ENCODE measurements around the gene MAP3K21. TPM values are rescaled to one million over a fixed set of nuclear protein-coding genes. Genes with fewer than 3 reads are reported as not detected.

Gene MAP3K21
- under 1 TPM; 0.44 to 0.45 TPM for total RNA-seq

GRCh38 chr1:233327651-233328141 is at the start of gene MAP3K21:
MAP3K21 (plus strand) TSS chr1:233327724; CDS start chr1:233328029, 305 bp downstream.
- peaks cover 39% of the 10 kb centered on the region for H3K27me3 Mint-ChIP-seq (ENCODE audit: low read depth)
- H3K4me1 Mint-ChIP-seq (ENCODE audit: low read depth), result peaks cover 9% of the 10 kb centered on the region
- H3K4me3 Mint-ChIP-seq, result peak within 1 kb of the TSS; percentile 63
- peak; percentile 62 for ATAC-seq
- ChIA-PET POLR2A (no interaction called here), CTCF (no interaction called here)
- DNase-seq, result no peak
- H3K9me3 Mint-ChIP-seq (ENCODE audit: insufficient read depth), result no peaks in the 10 kb centered on the region
- no peaks in the 10 kb centered on the region for H3K36me3 Mint-ChIP-seq (ENCODE audit: low read depth)
- no peak within 1 kb of the TSS for H3K27ac Mint-ChIP-seq

- H3K4me3 Mint-ChIP-seq, result no peak overlapping the region
- H3K9me3 Mint-ChIP-seq (ENCODE audit: insufficient read depth), result no peaks in the 10 kb centered on the region
- H3K27ac Mint-ChIP-seq, result no peak overlapping the region
- H3K36me3 Mint-ChIP-seq (ENCODE audit: low read depth), result peaks cover 12% of the 10 kb centered on the region
- ATAC-seq (no peak), DNase-seq (no peak)
- ChIA-PET CTCF (no interaction called here), POLR2A (no interaction called here)
- H3K27me3 Mint-ChIP-seq (ENCODE audit: low read depth), result no peaks in the 10 kb centered on the region
- H3K4me1 Mint-ChIP-seq (ENCODE audit: low read depth), result peaks cover 28% of the 10 kb centered on the region
These were observed 48.9 kb upstream of the MAP3K21 start for GRCh38 chr1:233278631-233279030.

DNA sequence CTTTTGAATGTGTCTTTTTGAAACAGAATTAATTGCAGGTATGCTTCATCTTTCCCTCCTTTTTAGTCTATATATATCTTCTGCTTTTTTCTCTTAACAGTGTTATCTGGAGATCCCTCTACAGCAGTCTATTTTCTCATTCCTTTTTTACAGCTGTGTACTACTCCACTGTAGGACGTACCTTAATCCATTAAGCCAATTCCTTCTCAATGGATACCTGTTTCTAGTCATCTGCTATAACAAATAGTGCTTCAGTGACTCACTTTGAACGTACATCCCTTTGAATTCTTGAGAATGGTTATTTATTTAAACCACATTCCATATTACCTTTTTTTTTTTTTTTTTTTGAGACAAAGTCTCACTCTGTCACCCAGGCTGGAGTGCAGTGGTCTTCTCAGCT is 47.6 kb upstream of the MAP3K21 start:
- peaks cover 20% of the 10 kb centered on the region for H3K4me1 Mint-ChIP-seq (ENCODE audit: low read depth)
- ChIA-PET POLR2A (no interaction called here), CTCF (no interaction called here)

GRCh38 chr1:233281711-233282581 is 45.6 kb upstream of the MAP3K21 start:
- peak; percentile 55 for DNase-seq
- Mint-ChIP-seq H3K27ac (peak overlapping the region; percentile 61), H3K4me1 (ENCODE audit: low read depth) (peaks cover 19% of the 10 kb centered on the region), H3K36me3 (ENCODE audit: low read depth) (peaks cover 11% of the 10 kb centered on the region), H3K4me3 (peak overlapping the region; percentile 9), H3K27me3 (ENCODE audit: low read depth) (no peaks in the 10 kb centered on the region), H3K9me3 (ENCODE audit: insufficient read depth) (no peaks in the 10 kb centered on the region)
- ChIA-PET POLR2A (no interaction called here), CTCF (no interaction called here)
- peak; percentile 84 for ATAC-seq

More for the DNA sequence above, 47.6 kb upstream of the MAP3K21 start:
- DNase-seq, result no peak
- ATAC-seq, result no peak
- H3K4me3 Mint-ChIP-seq, result no peak overlapping the region
- no peak overlapping the region for H3K27ac Mint-ChIP-seq
- H3K9me3 Mint-ChIP-seq (ENCODE audit: insufficient read depth), result no peaks in the 10 kb centered on the region
- peaks cover 12% of the 10 kb centered on the region for H3K36me3 Mint-ChIP-seq (ENCODE audit: low read depth)
- no peaks in the 10 kb centered on the region for H3K27me3 Mint-ChIP-seq (ENCODE audit: low read depth)

- no peak overlapping the region for H3K4me3 Mint-ChIP-seq
- ATAC-seq, result peak; percentile 7
These were observed 45.0 kb upstream of the MAP3K21 start for GRCh38 chr1:233282582-233282886.

DNA sequence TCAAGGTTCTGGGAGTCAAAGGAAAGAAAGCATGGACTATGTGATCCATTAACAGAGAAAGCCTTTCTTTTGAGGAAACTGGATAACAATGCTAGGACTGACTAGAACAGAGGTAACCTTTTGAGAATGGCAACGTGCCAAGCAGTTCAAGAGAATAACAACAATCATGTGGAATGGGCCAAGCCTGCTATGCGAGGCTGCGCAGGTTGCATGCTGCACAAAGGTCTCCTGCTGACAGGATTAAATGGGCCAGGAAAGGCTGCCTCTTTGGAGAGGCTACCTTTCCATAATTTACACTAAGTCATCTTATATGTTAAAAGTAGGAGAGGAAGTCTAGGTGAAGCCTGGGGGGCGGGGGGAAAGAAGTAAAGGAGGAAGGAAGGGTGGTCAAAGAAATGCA is 37.8 kb upstream of the MAP3K21 start:
- no peak overlapping the region for H3K4me3 Mint-ChIP-seq
- ATAC-seq (no peak), DNase-seq (no peak)
- no peaks in the 10 kb centered on the region for H3K9me3 Mint-ChIP-seq (ENCODE audit: insufficient read depth)
- H3K27ac Mint-ChIP-seq, result no peak overlapping the region
- no peaks in the 10 kb centered on the region for H3K27me3 Mint-ChIP-seq (ENCODE audit: low read depth)
- peaks cover 33% of the 10 kb centered on the region for H3K36me3 Mint-ChIP-seq (ENCODE audit: low read depth)
- POLR2A ChIA-PET, result no interaction called here
- CTCF ChIA-PET, result no interaction called here
- H3K4me1 Mint-ChIP-seq (ENCODE audit: low read depth), result peaks cover 16% of the 10 kb centered on the region

More at GRCh38 chr1:233282582-233282886, 45.0 kb upstream of the MAP3K21 start:
- Mint-ChIP-seq H3K9me3 (ENCODE audit: insufficient read depth) (no peaks in the 10 kb centered on the region), H3K27me3 (ENCODE audit: low read depth) (no peaks in the 10 kb centered on the region), H3K4me1 (ENCODE audit: low read depth) (peaks cover 19% of the 10 kb centered on the region), H3K27ac (no peak overlapping the region), H3K36me3 (ENCODE audit: low read depth) (peaks cover 11% of the 10 kb centered on the region)
- no peak for DNase-seq
- ChIA-PET POLR2A (interaction anchor here (1.1 kb wide), 1 partner anchor 12 kb away, joined by 5 read pairs; no protein-coding TSS in a partner anchor), CTCF (interaction anchor here (1.3 kb wide), 1 partner anchor 18 kb away, joined by 5 read pairs; no protein-coding TSS in a partner anchor)

DNA sequence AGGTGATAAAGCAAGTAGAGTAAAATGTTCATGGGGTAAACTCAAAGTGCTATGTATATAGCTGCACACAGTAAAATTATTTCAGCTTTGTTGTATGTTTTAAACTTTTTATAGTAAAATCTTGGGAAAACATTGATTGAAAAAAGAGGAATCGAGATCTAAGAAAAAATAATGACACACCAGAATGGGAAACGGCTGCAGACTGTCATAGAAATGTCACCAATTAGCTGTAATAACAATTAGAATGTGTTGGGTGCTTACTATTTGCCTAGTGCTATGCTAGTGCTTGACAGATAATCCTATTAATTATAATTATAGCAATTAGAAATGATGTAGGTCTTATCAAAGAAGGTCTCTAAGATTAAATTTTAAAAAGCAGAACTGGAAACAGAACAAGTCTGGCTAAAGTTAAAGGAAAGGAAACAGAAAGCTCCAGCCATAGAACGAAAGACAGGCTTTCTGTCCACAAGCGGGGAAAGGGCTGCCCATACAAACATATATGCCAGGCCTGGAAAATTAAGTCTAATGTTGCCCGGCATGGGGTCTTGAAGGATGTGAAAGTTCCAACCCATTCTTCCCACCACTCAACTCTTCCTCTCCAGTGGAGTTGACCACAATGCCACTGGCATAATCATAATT is 37.0 kb upstream of the MAP3K21 start:
- CTCF ChIA-PET, result no interaction called here
- peaks cover 33% of the 10 kb centered on the region for H3K36me3 Mint-ChIP-seq (ENCODE audit: low read depth)
- no peak overlapping the region for H3K4me3 Mint-ChIP-seq
- no peaks in the 10 kb centered on the region for H3K9me3 Mint-ChIP-seq (ENCODE audit: insufficient read depth)
- DNase-seq (no peak), ATAC-seq (no peak)
- H3K27ac Mint-ChIP-seq, result no peak overlapping the region
- H3K27me3 Mint-ChIP-seq (ENCODE audit: low read depth), result no peaks in the 10 kb centered on the region
- peaks cover 21% of the 10 kb centered on the region for H3K4me1 Mint-ChIP-seq (ENCODE audit: low read depth)
- POLR2A ChIA-PET, result interaction anchor here (1.0 kb wide), 1 partner anchor 29 kb away, joined by 3 read pairs; no protein-coding TSS in a partner anchor

GRCh38 chr1:233293556-233294446 is 33.7 kb upstream of the MAP3K21 start:
- DNase-seq (no peak), ATAC-seq (no peak)
- CTCF ChIA-PET, result no interaction called here
- peak overlapping the region; percentile 35 for H3K27ac Mint-ChIP-seq
- peaks cover 29% of the 10 kb centered on the region for H3K4me1 Mint-ChIP-seq (ENCODE audit: low read depth)
- peaks cover 18% of the 10 kb centered on the region for H3K36me3 Mint-ChIP-seq (ENCODE audit: low read depth)
- peak overlapping the region; percentile 24 for H3K4me3 Mint-ChIP-seq
- H3K27me3 Mint-ChIP-seq (ENCODE audit: low read depth), result no peaks in the 10 kb centered on the region
- no peaks in the 10 kb centered on the region for H3K9me3 Mint-ChIP-seq (ENCODE audit: insufficient read depth)
- POLR2A ChIA-PET, result no interaction called here

GRCh38 chr1:233294913-233295236 is 32.6 kb upstream of the MAP3K21 start:
- H3K36me3 Mint-ChIP-seq (ENCODE audit: low read depth), result peaks cover 8% of the 10 kb centered on the region
- H3K4me3 Mint-ChIP-seq, result peak overlapping the region; percentile 92
- ChIA-PET CTCF (interaction anchor here (0.6 to 2.5 kb wide), 2 partner anchors 9 to 392 kb away, joined by 3 to 15 read pairs; no protein-coding TSS in a partner anchor), POLR2A (interaction anchor here (0.6 to 1.0 kb wide), 3 partner anchors 8 to 39 kb away, joined by 3 to 5 read pairs (median 5); no protein-coding TSS in a partner anchor)
- peak; percentile 76 for ATAC-seq
- H3K27me3 Mint-ChIP-seq (ENCODE audit: low read depth), result no peaks in the 10 kb centered on the region
- H3K4me1 Mint-ChIP-seq (ENCODE audit: low read depth), result peaks cover 27% of the 10 kb centered on the region
- peak overlapping the region; percentile 94 for H3K27ac Mint-ChIP-seq
- H3K9me3 Mint-ChIP-seq (ENCODE audit: insufficient read depth), result no peaks in the 10 kb centered on the region
- DNase-seq, result peak; percentile 62

DNA sequence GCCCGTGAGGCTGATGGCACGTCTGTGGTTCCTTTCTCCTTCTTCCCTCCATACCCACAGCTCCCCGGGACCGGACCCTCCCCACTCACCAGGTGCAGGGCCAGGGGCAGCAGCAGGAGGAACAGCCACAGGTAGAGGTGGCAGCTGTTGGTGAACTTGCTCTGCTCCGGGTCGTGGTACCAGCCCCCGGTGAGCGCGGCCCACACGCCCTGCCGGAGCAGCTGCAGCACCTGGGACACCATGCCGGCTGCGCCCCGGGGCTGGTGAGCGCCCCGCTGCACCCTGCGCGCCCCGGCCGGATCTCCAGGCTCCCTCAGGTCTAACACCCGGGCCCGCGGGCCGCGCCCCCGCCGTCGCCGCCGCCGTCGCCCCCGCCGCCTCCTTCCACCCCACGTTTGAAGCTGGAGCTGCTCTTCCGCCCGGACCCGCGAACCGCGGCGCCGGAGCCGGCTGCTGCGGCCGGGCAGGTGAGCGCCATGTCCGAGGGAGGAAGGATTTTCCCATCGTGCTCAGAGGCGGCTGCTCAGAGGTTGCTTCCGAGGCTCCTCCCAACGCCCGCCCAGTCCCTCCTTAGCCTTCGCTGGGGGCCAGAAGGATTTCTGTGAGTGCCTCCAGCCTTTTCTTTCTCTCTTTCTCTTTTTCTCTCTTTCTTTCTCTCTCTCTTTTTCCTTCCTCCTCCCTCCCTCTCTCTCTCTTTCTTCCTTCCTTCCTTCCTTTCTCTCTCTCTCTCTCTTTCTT is 32.1 kb upstream of the MAP3K21 start, which contains the start of gene PCNX2:
Gene PCNX2 (minus strand): TSS at position 489 of the 738 bp plus-strand sequence. CDS start 247 bp downstream, at position 242.
- ATAC-seq, result peak; percentile 92
- POLR2A ChIA-PET, result interaction anchor here (0.6 to 1.0 kb wide), 3 partner anchors 9 to 38 kb away, joined by 3 to 5 read pairs (median 5); no protein-coding TSS in a partner anchor
- H3K27me3 Mint-ChIP-seq (ENCODE audit: low read depth), result peaks cover 1% of the 10 kb centered on the region
- peaks cover 27% of the 10 kb centered on the region for H3K4me1 Mint-ChIP-seq (ENCODE audit: low read depth)
- H3K36me3 Mint-ChIP-seq (ENCODE audit: low read depth), result peaks cover 8% of the 10 kb centered on the region
- peak; percentile 75 for DNase-seq
- peak within 1 kb of the TSS; percentile 94 for H3K27ac Mint-ChIP-seq
- peak within 1 kb of the TSS; percentile 92 for H3K4me3 Mint-ChIP-seq
- no peaks in the 10 kb centered on the region for H3K9me3 Mint-ChIP-seq (ENCODE audit: insufficient read depth)
- CTCF ChIA-PET, result interaction anchor here (2.5 kb wide), 1 partner anchor 9 kb away, joined by 15 read pairs; no protein-coding TSS in a partner anchor

DNA sequence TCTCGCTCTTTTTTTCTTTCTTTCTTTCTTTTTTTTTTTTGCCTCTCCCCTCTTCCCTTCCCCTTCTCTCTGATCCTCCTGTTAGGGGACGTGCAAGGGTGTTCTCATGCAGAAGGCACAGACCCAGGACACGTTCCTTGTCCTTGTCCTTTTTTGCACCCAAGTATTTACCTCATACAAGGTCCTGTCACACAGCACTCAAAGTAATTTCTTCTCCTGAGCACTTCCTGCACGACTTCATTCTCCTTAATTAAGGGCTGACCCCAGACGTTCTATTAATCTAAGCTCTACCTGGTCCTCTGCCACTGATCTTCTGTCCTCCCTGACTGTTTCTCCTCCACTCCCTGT is 31.6 kb upstream of the MAP3K21 start:
- Mint-ChIP-seq H3K4me3 (peak overlapping the region; percentile 92), H3K27ac (peak overlapping the region; percentile 85), H3K9me3 (ENCODE audit: insufficient read depth) (no peaks in the 10 kb centered on the region), H3K4me1 (ENCODE audit: low read depth) (peaks cover 27% of the 10 kb centered on the region), H3K27me3 (ENCODE audit: low read depth) (peaks cover 5% of the 10 kb centered on the region), H3K36me3 (ENCODE audit: low read depth) (peaks cover 6% of the 10 kb centered on the region)
- POLR2A ChIA-PET, result no interaction called here
- no peak for DNase-seq
- no peak for ATAC-seq
- CTCF ChIA-PET, result interaction anchor here (2.5 kb wide), 1 partner anchor 8 kb away, joined by 15 read pairs; no protein-coding TSS in a partner anchor

Measured in activated CD8-positive, alpha-beta T cell treated with anti-CD3 and anti-CD28 coated beads, Interleukin-2, amount 10 ng/mL, durations not matched to agents 7 days and 5 days (primary cell).